Osteoblast (primary cell): Measurements from ENCODE around the gene AMDHD1. TPM values are rescaled to one million over a fixed set of nuclear protein-coding genes. Genes with fewer than 3 reads are reported as not detected.
A peak's percentile ranks its signal among the peaks of the same experiment; 100 is the strongest.

Experiments used
- DNase-seq: peaks from one replicate; pipeline ENCODE4 v3.0.0; 2011; ENCODE audit warnings: low spot score, mixed read lengths; ENCODE audit not compliant: insufficient read length; ENCODE audit errors: missing footprints
- H2AFZ ChIP-seq: 2 replicates; pipeline ENCODE4 v1.6.0; 2011; ENCODE audit warnings: mild to moderate bottlenecking, low read length
- H3K27ac ChIP-seq: 2 replicates; pipeline ENCODE4 v1.5.1; 2011; ENCODE audit warnings: mild to moderate bottlenecking, low read depth, low read length, moderate library complexity
- H3K27me3 ChIP-seq: 2 replicates; pipeline ENCODE4 v1.6.0; 2012; ENCODE audit warnings: mild to moderate bottlenecking, control low read depth, inconsistent platforms, low read length, moderate library complexity; ENCODE audit not compliant: insufficient read depth
- H3K36me3 ChIP-seq: 2 replicates; pipeline ENCODE4 v1.5.1; 2011; ENCODE audit warnings: mild to moderate bottlenecking, low read length, control low read depth, moderate library complexity; ENCODE audit not compliant: insufficient read depth
- H3K4me1 ChIP-seq: 2 replicates; pipeline ENCODE4 v1.5.1; 2011; ENCODE audit warnings: mild to moderate bottlenecking, low read length, control low read depth, moderate library complexity; ENCODE audit not compliant: insufficient read depth
- H3K4me2 ChIP-seq: 2 replicates; pipeline ENCODE4 v1.6.0; 2011; ENCODE audit warnings: mild to moderate bottlenecking, low read length; ENCODE audit not compliant: insufficient read depth
- H3K4me3 ChIP-seq: fragments of 200-600 bp; sonication (generic); 3 replicates; pipeline ENCODE4 v1.5.1; 2012; ENCODE audit warnings: mild to moderate bottlenecking, low read length, inconsistent platforms; ENCODE audit not compliant: insufficient read depth
- H3K79me2 ChIP-seq: 2 replicates; pipeline ENCODE4 v1.6.0; 2012; ENCODE audit warnings: mild to moderate bottlenecking, low read length, control low read depth, inconsistent platforms; ENCODE audit not compliant: insufficient read depth
- H3K9me3 ChIP-seq: 2 replicates; pipeline ENCODE4 v1.5.1; 2011; ENCODE audit warnings: low read depth, low read length, control low read depth
- H4K20me1 ChIP-seq: 2 replicates; pipeline ENCODE4 v1.6.0; 2012; ENCODE audit warnings: mild to moderate bottlenecking, low read length, control low read depth; ENCODE audit not compliant: insufficient read depth
- total RNA-seq: library from RNA; depleted of rRNA; stranded (reverse); fragments of >200 nt; gene quantifications from 2 replicates; pipeline ENCODE4 v1.2.3, GENCODE V29; 2012
- TF ChIP-seq, protein P1 (sequence below): IDR thresholded peaks from 2 replicates; pipeline ENCODE4 v1.5.1; 2011; ENCODE audit warnings: mild to moderate bottlenecking, low read depth, low read length, moderate library complexity; ENCODE audit errors: extremely low read depth

AMDHD1 gene
- total RNA-seq, 1 donor, result 0.36 TPM

DNA sequence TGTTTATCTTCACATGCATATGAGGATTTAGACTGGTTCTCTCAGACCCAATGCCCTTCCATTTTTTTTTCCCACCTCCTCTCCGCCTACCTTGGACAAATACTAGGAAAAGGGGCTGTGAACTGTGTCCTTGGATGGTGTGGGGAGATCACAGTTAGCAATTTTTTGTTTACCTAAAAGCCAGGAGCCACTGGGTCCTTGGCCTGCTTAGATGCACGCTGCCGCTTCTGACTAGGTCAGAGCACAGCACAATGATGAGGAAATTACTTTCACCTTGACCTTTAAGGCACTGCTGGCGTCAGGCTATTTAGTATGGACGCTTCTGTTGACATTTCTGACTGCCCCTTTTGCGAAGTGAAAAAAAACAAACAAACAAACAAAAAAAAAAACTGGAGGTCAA is 2.6 kb upstream of the AMDHD1 start:
- no peak overlapping the region for H3K27ac ChIP-seq

DNA sequence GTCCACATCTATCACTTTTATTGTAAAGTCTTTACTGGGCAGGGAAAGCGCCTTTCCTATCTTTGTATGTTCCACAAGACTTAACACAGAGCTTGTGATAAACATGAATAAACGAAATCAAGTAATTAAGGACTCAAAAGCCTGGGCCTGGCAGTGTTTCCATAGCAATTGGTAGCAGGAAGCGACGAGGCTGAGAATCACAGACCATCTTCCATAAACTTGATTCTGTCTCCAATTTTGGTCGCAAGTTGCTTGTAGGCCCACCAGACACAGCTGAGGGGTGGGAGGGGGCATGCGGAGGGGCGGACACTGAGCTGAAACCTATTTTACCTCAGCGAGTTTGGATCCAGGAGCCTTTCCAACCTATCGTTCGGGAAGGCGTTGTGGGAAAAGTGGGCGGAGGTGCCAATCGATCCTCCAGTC is 1.0 kb upstream of the AMDHD1 start:
- TF ChIP-seq, protein P1, sequence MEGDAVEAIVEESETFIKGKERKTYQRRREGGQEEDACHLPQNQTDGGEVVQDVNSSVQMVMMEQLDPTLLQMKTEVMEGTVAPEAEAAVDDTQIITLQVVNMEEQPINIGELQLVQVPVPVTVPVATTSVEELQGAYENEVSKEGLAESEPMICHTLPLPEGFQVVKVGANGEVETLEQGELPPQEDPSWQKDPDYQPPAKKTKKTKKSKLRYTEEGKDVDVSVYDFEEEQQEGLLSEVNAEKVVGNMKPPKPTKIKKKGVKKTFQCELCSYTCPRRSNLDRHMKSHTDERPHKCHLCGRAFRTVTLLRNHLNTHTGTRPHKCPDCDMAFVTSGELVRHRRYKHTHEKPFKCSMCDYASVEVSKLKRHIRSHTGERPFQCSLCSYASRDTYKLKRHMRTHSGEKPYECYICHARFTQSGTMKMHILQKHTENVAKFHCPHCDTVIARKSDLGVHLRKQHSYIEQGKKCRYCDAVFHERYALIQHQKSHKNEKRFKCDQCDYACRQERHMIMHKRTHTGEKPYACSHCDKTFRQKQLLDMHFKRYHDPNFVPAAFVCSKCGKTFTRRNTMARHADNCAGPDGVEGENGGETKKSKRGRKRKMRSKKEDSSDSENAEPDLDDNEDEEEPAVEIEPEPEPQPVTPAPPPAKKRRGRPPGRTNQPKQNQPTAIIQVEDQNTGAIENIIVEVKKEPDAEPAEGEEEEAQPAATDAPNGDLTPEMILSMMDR, result no peak
- peak; percentile 31 for DNase-seq

More for the DNA sequence above, 2.6 kb upstream of the AMDHD1 start:
- TF ChIP-seq, protein P1, result no peak
- Histone ChIP-seq H3K79me2 (no peaks in the 10 kb centered on the region), H4K20me1 (no peaks in the 10 kb centered on the region), H2AFZ (no peak overlapping the region), H3K36me3 (no peaks in the 10 kb centered on the region), H3K27me3 (no peaks in the 10 kb centered on the region), H3K9me3 (no peaks in the 10 kb centered on the region), H3K4me1 (peaks cover 3% of the 10 kb centered on the region), H3K4me2 (no peak overlapping the region), H3K4me3 (no peak overlapping the region)
- DNase-seq, result no peak

DNA sequence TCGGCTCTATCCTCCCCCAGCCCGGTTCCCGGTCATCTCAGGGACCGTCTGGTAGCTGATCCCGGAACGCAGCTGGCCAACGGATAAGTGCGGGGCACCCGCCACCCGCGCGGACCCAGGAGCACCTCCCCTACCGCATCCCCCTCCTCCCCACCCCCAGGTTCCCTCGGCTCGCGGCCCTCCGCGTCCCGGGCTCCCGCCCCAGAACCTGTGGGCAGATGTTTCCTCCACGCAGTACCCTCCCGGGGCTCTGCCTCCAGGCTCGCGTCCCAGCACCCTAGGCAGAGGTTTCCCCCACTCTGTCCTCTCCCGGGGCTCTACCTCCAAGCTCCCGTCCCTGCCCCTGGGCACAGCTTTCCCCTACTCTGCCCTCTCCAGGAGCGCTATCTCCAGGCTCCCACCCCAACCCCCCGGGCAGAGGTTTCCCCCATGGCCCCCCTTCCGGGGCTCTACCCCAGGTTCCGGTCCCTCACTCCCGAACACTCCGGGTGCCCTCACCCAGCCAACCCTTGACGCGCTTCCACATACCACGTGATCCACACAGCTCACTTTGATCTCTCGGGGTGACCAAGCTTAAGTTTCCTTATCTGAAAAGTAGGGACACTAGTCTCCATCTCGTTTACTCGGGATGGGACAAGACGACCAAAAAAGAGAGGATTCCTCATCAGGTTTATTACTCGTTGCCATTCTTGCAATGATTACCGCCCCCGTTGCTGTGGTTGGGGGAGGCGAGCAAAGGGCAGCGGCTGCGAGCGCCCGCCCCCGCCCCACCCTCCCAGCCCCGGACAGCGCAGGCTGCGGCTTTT is 404 bp upstream of the AMDHD1 start, which contains the start of gene CCDC38:
Gene CCDC38 (minus strand): TSS at position 91 of the 806 bp plus-strand sequence. CDS start 6,105 bp downstream, outside the sequence.
- no peak within 1 kb of the TSS for H3K27ac ChIP-seq
- no peaks in the 10 kb centered on the region for H3K9me3 ChIP-seq
- H3K4me2 ChIP-seq, result peak within 1 kb of the TSS; percentile 77
- TF ChIP-seq, protein P1, result no peak
- H4K20me1 ChIP-seq, result no peaks in the 10 kb centered on the region
- H3K27me3 ChIP-seq, result no peaks in the 10 kb centered on the region
- DNase-seq, result peak; percentile 99
- H2AFZ ChIP-seq, result peak within 1 kb of the TSS; percentile 73
- H3K36me3 ChIP-seq, result no peaks in the 10 kb centered on the region
- H3K79me2 ChIP-seq, result no peaks in the 10 kb centered on the region
- H3K4me1 ChIP-seq, result peaks cover 3% of the 10 kb centered on the region
- H3K4me3 ChIP-seq, result peak within 1 kb of the TSS; percentile 78

More for the DNA sequence above, 1.0 kb upstream of the AMDHD1 start:
- no peaks in the 10 kb centered on the region for H3K36me3 ChIP-seq
- H3K27me3 ChIP-seq, result no peaks in the 10 kb centered on the region
- H4K20me1 ChIP-seq, result no peaks in the 10 kb centered on the region
- H3K4me3 ChIP-seq, result peak overlapping the region; percentile 78
- H3K9me3 ChIP-seq, result no peaks in the 10 kb centered on the region
- peaks cover 3% of the 10 kb centered on the region for H3K4me1 ChIP-seq
- H3K4me2 ChIP-seq, result peak overlapping the region; percentile 77
- H3K27ac ChIP-seq, result no peak overlapping the region
- peak overlapping the region; percentile 73 for H2AFZ ChIP-seq
- H3K79me2 ChIP-seq, result no peaks in the 10 kb centered on the region

DNA sequence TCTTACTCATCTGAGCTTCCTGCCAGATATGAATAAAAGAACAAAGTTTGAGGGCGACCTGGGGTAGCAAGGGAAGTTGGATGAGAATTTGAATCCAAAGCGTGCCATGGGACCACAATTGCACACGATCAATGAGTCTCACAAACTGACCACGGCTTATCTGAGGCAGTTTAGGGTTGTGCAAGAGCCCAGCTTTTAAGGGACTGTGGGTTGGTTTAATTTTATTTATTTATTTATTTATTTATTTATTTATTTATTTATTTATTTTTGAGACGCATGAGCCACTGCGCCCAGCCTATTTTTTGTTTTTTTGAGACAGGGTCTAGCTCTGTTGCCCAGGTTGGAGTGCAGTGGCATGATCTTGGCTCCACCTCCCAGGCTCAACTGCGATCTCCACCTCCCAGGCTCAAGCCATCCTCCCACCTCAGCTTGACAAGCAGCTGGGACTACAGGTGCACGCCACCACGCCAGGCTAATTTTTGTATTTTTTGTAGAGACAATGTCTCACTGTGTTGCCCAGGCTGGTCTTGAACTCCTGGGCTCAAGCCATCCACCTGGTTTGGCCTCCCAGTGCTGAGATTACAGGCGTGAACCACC is 1.1 kb downstream of the AMDHD1 start:
- H3K4me2 ChIP-seq, result no peak overlapping the region
- H3K27ac ChIP-seq, result no peak overlapping the region
- H3K79me2 ChIP-seq, result no peaks in the 10 kb centered on the region
- TF ChIP-seq, protein P1, result no peak
- H3K36me3 ChIP-seq, result no peaks in the 10 kb centered on the region
- H3K27me3 ChIP-seq, result peaks cover 2% of the 10 kb centered on the region
- no peaks in the 10 kb centered on the region for H3K9me3 ChIP-seq
- DNase-seq, result no peak
- no peak overlapping the region for H3K4me3 ChIP-seq
- peaks cover 3% of the 10 kb centered on the region for H3K4me1 ChIP-seq
- no peaks in the 10 kb centered on the region for H4K20me1 ChIP-seq
- H2AFZ ChIP-seq, result no peak overlapping the region
